Tibial nerve (tissue), 4 donors: ENCODE measurements around the gene CYFIP2. TPM values are rescaled to one million over a fixed set of nuclear protein-coding genes. Genes with fewer than 3 reads are reported as not detected.

ENCODE experiments used
- DNase-seq, 2 donors: peaks; one replicate each; pipeline ENCODE4 v3.0.0-alpha.2; 2019; ENCODE audit warnings: low spot score in 2 of 2
- H3K27ac ChIP-seq, 4 donors: fragments of 200-600 bp; sonication (generic) in 3 of 4; one replicate each; pipeline ENCODE4 v1.5.1; 2017 to 2019; ENCODE audit warnings: mild to moderate bottlenecking in 1 of 4
- H3K27me3 ChIP-seq, 2 donors: fragments of 200-600 bp; sonication (generic) in 1 of 2; one replicate each; pipeline versions ENCODE4 v1.5.1 to v1.6.0; 2017 to 2019
- H3K36me3 ChIP-seq, 3 donors: fragments of 200-600 bp; sonication (generic); one replicate each; pipeline ENCODE4 v1.5.1; 2018 to 2019
- H3K4me1 ChIP-seq, 4 donors: fragments of 200-600 bp; sonication (generic) in 3 of 4; one replicate each; pipeline ENCODE4 v1.5.1; 2017 to 2019
- H3K4me3 ChIP-seq, 4 donors: fragments of 200-600 bp; sonication (generic) in 3 of 4; one replicate each; pipeline ENCODE4 v1.5.1; 2017 to 2019; ENCODE audit warnings: mild to moderate bottlenecking in 1 of 4, moderate library complexity in 1 of 4
- H3K9me3 ChIP-seq, 4 donors: fragments of 200-600 bp; sonication (generic) in 3 of 4; one replicate each; pipeline ENCODE4 v1.5.1; 2017 to 2019
- EP300 ChIP-seq, 2 donors: sonication (generic); formaldehyde crosslinking; IDR thresholded peaks; one replicate each; pipeline ENCODE4 v1.6.1; 2017; ENCODE audit warnings: antibody characterized with exemption in 2 of 2, mild to moderate bottlenecking in 1 of 2
- POLR2A ChIP-seq, 2 donors: fragments of 450-650 bp; IDR thresholded peaks; one replicate each; pipeline ENCODE4 v1.6.1; 2017; ENCODE audit warnings: antibody characterized with exemption in 2 of 2, mild to moderate bottlenecking in 2 of 2, moderate library complexity in 2 of 2
- WGBS, 2 donors: methylation state at CpG; one replicate each; pipeline ENCODE4 v1.1.5; 2018; 5-methylcytosine and 5-hydroxymethylcytosine counted together
- total RNA-seq, 4 donors: library from RNA; depleted of rRNA; stranded (reverse); fragments of >200 nt; gene quantifications; one replicate each; pipeline ENCODE4 v1.1.0, GENCODE V29; 2016
- TF ChIP-seq, protein P1 (sequence below), 5 experiments: fragments of 200-600 bp in 3 of 5; fragments of 450-650 bp in 2 of 5; sonication (generic) in 3 of 5; IDR thresholded peaks; one replicate each; pipeline ENCODE4 v1.5.1; 2016 to 2019; ENCODE audit warnings: antibody characterized with exemption in 5 of 5, mild to moderate bottlenecking in 3 of 5, moderate library complexity in 2 of 5

CYFIP2 gene
- total RNA-seq, 4 donors from 2014 or later = 14.4 to 27.3 (median 18.0) TPM

DNA sequence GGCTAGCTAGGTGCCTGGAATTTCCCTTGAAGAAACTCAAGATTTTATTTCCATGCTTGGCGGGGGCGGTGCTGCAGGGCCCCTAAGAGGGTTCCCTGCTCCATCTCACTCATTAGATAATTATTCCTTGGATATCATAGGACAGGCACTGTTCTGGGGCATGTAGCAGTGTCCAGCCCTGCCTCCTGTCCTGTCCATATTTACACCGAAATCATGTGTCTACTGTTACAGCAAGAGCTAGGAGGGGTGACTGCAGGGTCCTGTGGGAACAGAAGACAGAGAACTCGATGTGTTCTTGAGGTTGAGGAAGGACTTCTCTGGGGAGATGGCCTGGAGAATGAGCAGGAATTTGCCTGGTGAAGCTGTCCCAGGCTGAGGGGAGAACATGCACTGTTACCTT is 96.6 kb downstream of the CYFIP2 start:
- WGBS, 2 donors = 66 to 74% methylated on average over 4 of the region's 4 CpGs
- H3K4me1 ChIP-seq = peaks cover 0 to 27% (median 2%) of the 10 kb centered on the region in 4 donors
- H3K27ac ChIP-seq = no peak overlapping the region
- H3K9me3 ChIP-seq = no peaks in the 10 kb centered on the region
- DNase-seq = no peak
- no peak for TF ChIP-seq EP300 (IDR thresholded peaks at IDR 0.05)
- TF ChIP-seq POLR2A (IDR thresholded peaks at IDR 0.05) = no peak
- TF ChIP-seq, protein P1, sequence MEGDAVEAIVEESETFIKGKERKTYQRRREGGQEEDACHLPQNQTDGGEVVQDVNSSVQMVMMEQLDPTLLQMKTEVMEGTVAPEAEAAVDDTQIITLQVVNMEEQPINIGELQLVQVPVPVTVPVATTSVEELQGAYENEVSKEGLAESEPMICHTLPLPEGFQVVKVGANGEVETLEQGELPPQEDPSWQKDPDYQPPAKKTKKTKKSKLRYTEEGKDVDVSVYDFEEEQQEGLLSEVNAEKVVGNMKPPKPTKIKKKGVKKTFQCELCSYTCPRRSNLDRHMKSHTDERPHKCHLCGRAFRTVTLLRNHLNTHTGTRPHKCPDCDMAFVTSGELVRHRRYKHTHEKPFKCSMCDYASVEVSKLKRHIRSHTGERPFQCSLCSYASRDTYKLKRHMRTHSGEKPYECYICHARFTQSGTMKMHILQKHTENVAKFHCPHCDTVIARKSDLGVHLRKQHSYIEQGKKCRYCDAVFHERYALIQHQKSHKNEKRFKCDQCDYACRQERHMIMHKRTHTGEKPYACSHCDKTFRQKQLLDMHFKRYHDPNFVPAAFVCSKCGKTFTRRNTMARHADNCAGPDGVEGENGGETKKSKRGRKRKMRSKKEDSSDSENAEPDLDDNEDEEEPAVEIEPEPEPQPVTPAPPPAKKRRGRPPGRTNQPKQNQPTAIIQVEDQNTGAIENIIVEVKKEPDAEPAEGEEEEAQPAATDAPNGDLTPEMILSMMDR (IDR thresholded peaks at IDR 0.05) = no peak
- no peaks in the 10 kb centered on the region for H3K27me3 ChIP-seq
- peaks cover 0 to 11% (median 0%) of the 10 kb centered on the region in 3 donors for H3K36me3 ChIP-seq
- H3K4me3 ChIP-seq = no peak overlapping the region

GRCh38 chr5:157362982-157363381 is 97.1 kb downstream of the CYFIP2 start:
- Histone ChIP-seq H3K36me3 (peaks cover 0 to 11% (median 0%) of the 10 kb centered on the region in 3 donors), H3K4me3 (no peak overlapping the region), H3K4me1 (peaks cover 0 to 27% (median 2%) of the 10 kb centered on the region in 4 donors), H3K27ac (no peak overlapping the region), H3K9me3 (no peaks in the 10 kb centered on the region), H3K27me3 (no peaks in the 10 kb centered on the region)
- 89 to 91% methylated on average over 7 of the region's 7 CpGs for WGBS, 2 donors
- DNase-seq = no peak
- TF ChIP-seq POLR2A (IDR thresholded peaks at IDR 0.05) = no peak
- TF ChIP-seq EP300 (IDR thresholded peaks at IDR 0.05) = no peak
- TF ChIP-seq, protein P1 (IDR thresholded peaks at IDR 0.05) = no peak

- TF ChIP-seq POLR2A (IDR thresholded peaks at IDR 0.05) = no peak
- no peak for TF ChIP-seq EP300 (IDR thresholded peaks at IDR 0.05)
- TF ChIP-seq, protein P1 (IDR thresholded peaks at IDR 0.05) = no peak
- WGBS, 2 donors = 88 to 90% methylated on average over 2 of the region's 2 CpGs
- peaks cover 0 to 28% (median 2%) of the 10 kb centered on the region in 4 donors for H3K4me1 ChIP-seq
- no peak for DNase-seq
- H3K36me3 ChIP-seq = peaks cover 0 to 11% (median under 1%) of the 10 kb centered on the region in 3 donors
- H3K27me3 ChIP-seq = no peaks in the 10 kb centered on the region
- no peaks in the 10 kb centered on the region for H3K9me3 ChIP-seq
- H3K4me3 ChIP-seq = no peak overlapping the region
- H3K27ac ChIP-seq = no peak overlapping the region
Measured at GRCh38 chr5:157365732-157366131, 99.8 kb downstream of the CYFIP2 start.

DNA sequence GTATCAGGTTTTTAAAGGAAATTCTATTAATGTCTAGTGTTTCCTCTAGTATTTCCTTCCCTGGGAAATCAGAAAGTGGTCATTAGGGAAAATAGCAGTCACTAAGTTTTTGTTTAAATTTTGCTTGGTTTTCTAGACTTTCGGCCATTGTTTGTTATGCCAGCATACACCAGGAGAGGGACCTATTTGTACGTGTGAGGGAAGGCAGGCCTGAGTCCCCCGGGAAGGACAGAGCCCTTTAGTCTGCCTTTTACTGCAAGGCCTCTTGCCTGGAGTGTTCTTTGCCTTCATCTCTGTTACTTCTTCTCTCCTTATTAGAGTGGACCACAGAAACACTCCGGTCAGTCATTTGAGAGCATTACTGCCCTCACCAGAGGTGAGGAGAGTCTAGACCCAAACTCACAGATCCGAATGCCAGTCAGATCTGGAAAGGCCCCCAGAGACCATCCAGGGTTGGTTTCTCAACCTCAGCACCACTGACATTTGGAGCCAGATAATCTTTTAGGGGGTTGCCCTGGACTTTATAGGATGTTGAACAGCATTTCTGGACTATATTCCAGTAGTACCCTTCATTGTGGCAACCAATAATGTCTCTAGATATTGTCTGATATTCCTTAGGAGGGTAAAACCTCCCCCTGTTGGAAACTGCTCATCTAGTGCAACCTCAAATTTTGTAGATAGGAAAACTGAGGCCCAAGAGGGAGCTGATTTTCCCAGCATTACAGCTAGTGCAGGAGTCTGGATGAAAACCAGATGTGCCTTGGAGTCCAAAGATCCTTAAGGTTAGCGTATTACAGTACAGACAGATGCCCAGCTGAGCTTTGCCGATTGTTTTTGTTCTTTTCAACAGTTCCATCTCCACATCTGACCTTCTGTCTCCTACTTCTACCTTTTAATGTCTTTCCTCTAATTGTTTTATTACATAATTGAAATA is 101.1 kb downstream of the CYFIP2 start:
- peak; percentile 22 to 58 for DNase-seq
- peaks cover 0 to 7% (median 6%) of the 10 kb centered on the region in 3 donors for H3K36me3 ChIP-seq
- H3K9me3 ChIP-seq = no peaks in the 10 kb centered on the region
- peaks cover 0 to 26% (median 2%) of the 10 kb centered on the region in 4 donors for H3K4me1 ChIP-seq
- H3K27me3 ChIP-seq = no peaks in the 10 kb centered on the region
- TF ChIP-seq EP300 (IDR thresholded peaks at IDR 0.05) = no peak
- TF ChIP-seq, protein P1 (IDR thresholded peaks at IDR 0.05) = peak in 4 of 5 experiments; percentile 18 to 57 (median 28)
- TF ChIP-seq POLR2A (IDR thresholded peaks at IDR 0.05) = no peak
- WGBS, 2 donors = 48 to 51% methylated on average over 7 of the region's 7 CpGs
- no peak overlapping the region for H3K4me3 ChIP-seq
- peak overlapping the region in 1 of 4 donors; percentile 18 for H3K27ac ChIP-seq

DNA sequence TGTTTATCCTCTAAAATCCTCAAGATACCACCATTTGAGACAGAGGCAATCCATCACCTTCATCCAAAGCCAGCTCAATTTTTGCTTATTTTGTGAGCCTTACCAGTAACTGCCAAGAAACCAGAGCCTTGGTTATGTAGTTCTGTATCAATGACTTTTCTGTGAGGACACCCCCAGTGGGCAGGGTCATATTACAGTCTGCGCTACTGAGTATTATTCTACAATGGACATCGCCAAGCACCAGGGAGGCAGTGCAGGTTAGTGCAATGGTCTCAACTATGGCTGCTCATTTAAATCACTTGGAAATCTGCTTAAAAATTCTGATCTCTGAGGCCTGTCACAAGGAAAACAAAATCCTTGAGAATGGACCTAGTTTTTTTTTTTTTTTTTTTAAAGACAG is 103.6 kb downstream of the CYFIP2 start:
- DNase-seq = no peak
- Histone ChIP-seq H3K27me3 (no peaks in the 10 kb centered on the region), H3K27ac (no peak overlapping the region), H3K9me3 (no peaks in the 10 kb centered on the region), H3K4me3 (no peak overlapping the region), H3K36me3 (peaks cover 0 to 6% (median 2%) of the 10 kb centered on the region in 3 donors), H3K4me1 (peaks cover 0 to 16% (median 2%) of the 10 kb centered on the region in 4 donors)
- TF ChIP-seq POLR2A (IDR thresholded peaks at IDR 0.05) = no peak
- TF ChIP-seq EP300 (IDR thresholded peaks at IDR 0.05) = no peak
- TF ChIP-seq, protein P1 (IDR thresholded peaks at IDR 0.05) = no peak
- 96 to 97% methylated on average over 2 of the region's 2 CpGs for WGBS, 2 donors
